ENCODE measurements around the gene CD69.

The CD69 gene

GRCh38 chr12:9731797-9732196 is 28.9 kb downstream of the CD69 start:
- peak overlapping the region; percentile 86 for H3K4me2 ChIP-seq (ENCODE audit: low read length)
- peaks cover 36% of the 10 kb centered on the region for H3F3A ChIP-seq (ENCODE audit: control insufficient read depth, insufficient read depth)
- H3K4me3 ChIP-seq (ENCODE audit: low read length): peak overlapping the region; percentile 74
- H3K9me2 ChIP-seq (replicated peaks; ENCODE audit: control insufficient read depth, low read length): no peaks in the 10 kb centered on the region
- H3K27ac ChIP-seq (ENCODE audit: low read depth, low read length): peak overlapping the region; percentile 93
- peaks cover 10% of the 10 kb centered on the region; the same call in 1 of the 2 replicates for H3K36me3 ChIP-seq (ENCODE audit: control insufficient read depth, low read length)
- H4K20me1 ChIP-seq (ENCODE audit: control insufficient read depth, insufficient read depth, low read depth, low read length): no peaks in the 10 kb centered on the region
- TF ChIP-seq CTCF (IDR thresholded peaks at IDR 0.05; ENCODE audit: low read depth, low read length, poor library complexity, severe bottlenecking) (no peak), EZH2phosphoT487 (IDR thresholded peaks at IDR 0.05; ENCODE audit: borderline replicate concordance, low read length) (no peak)
- H3K4me1 ChIP-seq (ENCODE audit: control insufficient read depth, low read length): peaks cover 91% of the 10 kb centered on the region
- peaks cover 65% of the 10 kb centered on the region for H3K79me2 ChIP-seq (ENCODE audit: control insufficient read depth, low read length)
- H3K9me3 ChIP-seq (ENCODE audit: control insufficient read depth, insufficient read depth, low read length): no peaks in the 10 kb centered on the region
- no peaks in the 10 kb centered on the region for H3K27me3 ChIP-seq (ENCODE audit: control insufficient read depth, low read length)

GRCh38 chr12:9731393-9731792 is 29.3 kb downstream of the CD69 start:
- peaks cover 10% of the 10 kb centered on the region; the same call in 1 of the 2 replicates for H3K36me3 ChIP-seq (ENCODE audit: control insufficient read depth, low read length)
- peak overlapping the region; percentile 86 for H3K4me2 ChIP-seq (ENCODE audit: low read length)
- TF ChIP-seq CTCF (IDR thresholded peaks at IDR 0.05; ENCODE audit: low read depth, low read length, poor library complexity, severe bottlenecking): no peak
- TF ChIP-seq EZH2phosphoT487 (IDR thresholded peaks at IDR 0.05; ENCODE audit: borderline replicate concordance, low read length): no peak
- H3K27ac ChIP-seq (ENCODE audit: low read depth, low read length): peak overlapping the region; percentile 93
- peak overlapping the region; percentile 74 for H3K4me3 ChIP-seq (ENCODE audit: low read length)
- H3K79me2 ChIP-seq (ENCODE audit: control insufficient read depth, low read length): peaks cover 69% of the 10 kb centered on the region
- peaks cover 91% of the 10 kb centered on the region for H3K4me1 ChIP-seq (ENCODE audit: control insufficient read depth, low read length)
- H3K9me3 ChIP-seq (ENCODE audit: control insufficient read depth, insufficient read depth, low read length): no peaks in the 10 kb centered on the region
- no peaks in the 10 kb centered on the region for H3K27me3 ChIP-seq (ENCODE audit: control insufficient read depth, low read length)
- H3F3A ChIP-seq (ENCODE audit: control insufficient read depth, insufficient read depth): peaks cover 36% of the 10 kb centered on the region
- no peaks in the 10 kb centered on the region for H3K9me2 ChIP-seq (replicated peaks; ENCODE audit: control insufficient read depth, low read length)
- no peaks in the 10 kb centered on the region for H4K20me1 ChIP-seq (ENCODE audit: control insufficient read depth, insufficient read depth, low read depth, low read length)

GRCh38 chr12:9730591-9730990 is 30.1 kb downstream of the CD69 start:
- Histone ChIP-seq H3F3A (ENCODE audit: control insufficient read depth, insufficient read depth) (peaks cover 39% of the 10 kb centered on the region), H3K27me3 (ENCODE audit: control insufficient read depth, low read length) (no peaks in the 10 kb centered on the region), H3K4me2 (ENCODE audit: low read length) (peak overlapping the region; percentile 86), H3K4me3 (ENCODE audit: low read length) (peak overlapping the region; percentile 74), H4K20me1 (ENCODE audit: control insufficient read depth, insufficient read depth, low read depth, low read length) (no peaks in the 10 kb centered on the region), H3K36me3 (ENCODE audit: control insufficient read depth, low read length) (peaks cover 10% of the 10 kb centered on the region; the same call in 1 of the 2 replicates), H3K9me3 (ENCODE audit: control insufficient read depth, insufficient read depth, low read length) (no peaks in the 10 kb centered on the region), H3K9me2 (replicated peaks; ENCODE audit: control insufficient read depth, low read length) (no peaks in the 10 kb centered on the region), H3K27ac (ENCODE audit: low read depth, low read length) (peak overlapping the region; percentile 93), H3K4me1 (ENCODE audit: control insufficient read depth, low read length) (peaks cover 93% of the 10 kb centered on the region), H3K79me2 (ENCODE audit: control insufficient read depth, low read length) (peaks cover 75% of the 10 kb centered on the region)
- no peak for TF ChIP-seq EZH2phosphoT487 (IDR thresholded peaks at IDR 0.05; ENCODE audit: borderline replicate concordance, low read length)
- TF ChIP-seq CTCF (IDR thresholded peaks at IDR 0.05; ENCODE audit: low read depth, low read length, poor library complexity, severe bottlenecking): no peak

Data from DOHH2 (cell line).